GM19043 (cell line): Measurements from ENCODE around the gene GAS1.

Experiments used
- ATAC-seq: cut with Tn5 transposase; IDR thresholded peaks from one replicate; pipeline ENCODE4 v1.9.1; 2021; ENCODE audit warnings: low read depth; ENCODE audit not compliant: unreplicated experiment

GAS1 gene

GRCh38 chr9:86965636-86966395 is 18.5 kb upstream of the GAS1 start:
- no peak for ATAC-seq

DNA sequence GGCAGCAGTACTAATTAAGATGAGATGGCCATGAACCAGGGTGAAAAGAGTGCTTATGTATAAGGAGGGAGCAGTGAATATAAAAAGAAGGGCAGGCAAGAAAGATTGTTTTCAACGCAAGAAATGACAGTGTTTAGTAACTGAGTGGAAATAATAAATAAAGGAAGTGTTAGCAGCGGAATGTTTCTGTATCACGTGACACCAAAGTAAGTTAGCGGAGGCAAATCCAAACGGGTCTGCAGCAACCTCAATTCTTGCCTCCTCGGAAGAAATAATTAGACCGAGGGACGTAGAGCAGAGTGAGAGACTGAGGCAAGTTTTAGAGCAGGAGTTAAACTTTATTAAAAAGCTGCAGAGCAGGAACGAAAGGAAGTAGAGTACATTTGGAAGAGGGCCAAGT is 15.4 kb upstream of the GAS1 start:
- ATAC-seq: no peak

GRCh38 chr9:86960938-86961337 is 13.6 kb upstream of the GAS1 start:
- ATAC-seq: no peak

DNA sequence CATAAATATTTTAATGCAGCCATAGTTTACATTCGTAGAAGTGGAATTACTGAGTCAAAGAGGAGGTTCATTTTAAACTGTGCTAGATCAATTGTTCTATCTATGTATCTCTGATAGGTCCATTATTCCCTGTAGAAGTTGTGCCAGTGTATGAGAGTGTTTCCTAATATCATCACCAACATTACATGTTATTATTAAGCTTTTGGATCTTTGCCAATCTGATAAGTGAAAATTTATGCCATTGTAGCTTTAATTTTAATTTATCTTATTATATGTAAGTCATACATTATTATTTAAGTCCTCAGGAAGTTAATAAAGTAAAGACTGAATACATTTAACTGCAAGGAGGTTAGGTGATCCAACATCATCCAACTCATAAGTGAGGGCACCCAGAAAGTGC is 10.9 kb upstream of the GAS1 start:
- ATAC-seq: no peak

DNA sequence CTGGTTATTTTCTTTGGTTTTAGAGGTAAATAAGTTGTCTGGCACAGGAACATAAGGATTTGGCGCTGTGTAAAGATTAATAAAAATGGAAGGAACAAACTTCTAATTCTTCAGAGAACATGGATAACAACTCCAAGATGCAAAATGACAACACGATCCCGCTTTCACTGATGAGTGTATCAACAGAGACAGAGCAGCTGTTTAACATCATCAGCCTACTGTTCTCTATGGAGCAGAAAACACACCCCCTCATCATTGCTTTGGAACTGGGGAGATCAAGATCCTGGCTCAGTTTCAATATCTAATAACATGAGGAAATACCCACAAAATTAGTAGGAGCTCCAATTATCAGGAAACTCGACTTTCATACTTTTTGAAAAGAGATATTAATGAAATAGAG is 8.3 kb upstream of the GAS1 start:
- ATAC-seq: no peak

- ATAC-seq: no peak
Observed at GRCh38 chr9:86955042-86955441, 7.7 kb upstream of the GAS1 start.

DNA sequence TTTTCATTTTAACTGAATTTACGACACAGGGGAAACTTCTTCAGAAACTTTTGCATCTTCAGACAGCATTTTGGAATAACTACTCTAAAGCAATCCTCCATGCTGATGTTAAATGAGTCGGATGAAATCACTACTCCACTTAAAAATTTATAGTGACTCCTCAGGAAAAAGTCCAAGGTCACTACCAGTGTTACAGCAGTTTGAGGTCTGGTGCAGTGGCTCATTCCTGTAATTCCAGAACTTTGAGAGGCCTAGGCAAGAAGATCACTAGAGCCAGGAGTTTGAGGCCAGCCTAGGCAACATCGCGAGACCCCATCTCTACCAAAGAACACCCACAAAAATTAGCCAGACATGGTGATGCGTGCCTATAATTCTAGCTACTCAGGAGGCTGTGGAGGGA is 5.9 kb upstream of the GAS1 start:
- ATAC-seq: no peak

DNA sequence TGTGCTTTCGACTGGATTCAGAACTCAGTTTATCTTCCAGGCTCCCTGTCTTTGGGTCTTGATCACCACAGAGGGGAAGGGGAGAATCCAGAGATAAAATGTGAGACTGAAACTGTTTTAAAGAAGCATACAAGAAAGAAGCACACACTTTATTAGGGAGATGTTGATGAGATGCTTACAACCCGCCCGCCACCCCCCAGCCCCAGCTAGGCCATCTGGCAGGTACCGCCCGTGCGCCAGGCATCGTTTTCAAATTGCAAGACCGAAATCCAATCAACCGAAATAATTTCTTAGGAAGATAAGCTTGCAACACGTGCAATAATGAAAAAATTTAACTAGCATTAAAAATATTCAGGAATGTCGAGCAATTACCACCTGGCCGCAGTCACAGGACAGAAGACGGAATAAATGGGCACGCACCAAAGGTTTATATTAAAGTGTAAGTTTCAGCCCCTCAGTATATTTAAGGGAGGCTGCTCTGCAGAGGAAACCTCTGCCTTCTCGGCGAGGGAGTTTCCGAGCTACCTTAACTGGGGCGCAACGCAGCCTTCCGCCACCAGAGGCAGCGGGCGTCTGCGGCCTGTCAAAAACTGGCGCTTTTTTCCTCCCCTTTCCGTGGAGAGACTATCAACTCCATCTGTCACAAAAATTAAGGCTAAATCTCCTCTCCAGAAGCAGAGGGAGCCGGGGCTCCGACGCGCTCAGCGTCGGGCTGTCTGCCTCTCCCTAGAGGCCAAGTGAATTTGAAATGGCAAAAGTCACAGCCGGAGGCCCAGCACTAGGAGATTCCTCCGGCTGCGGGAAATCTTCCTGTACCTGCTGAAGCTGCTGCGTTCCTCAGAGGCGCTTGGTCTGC is 996 bp upstream of the GAS1 start:
- ATAC-seq: peak; percentile 72

GRCh38 chr9:86946201-86947145 is 833 bp downstream of the GAS1 start:
- no peak for ATAC-seq

DNA sequence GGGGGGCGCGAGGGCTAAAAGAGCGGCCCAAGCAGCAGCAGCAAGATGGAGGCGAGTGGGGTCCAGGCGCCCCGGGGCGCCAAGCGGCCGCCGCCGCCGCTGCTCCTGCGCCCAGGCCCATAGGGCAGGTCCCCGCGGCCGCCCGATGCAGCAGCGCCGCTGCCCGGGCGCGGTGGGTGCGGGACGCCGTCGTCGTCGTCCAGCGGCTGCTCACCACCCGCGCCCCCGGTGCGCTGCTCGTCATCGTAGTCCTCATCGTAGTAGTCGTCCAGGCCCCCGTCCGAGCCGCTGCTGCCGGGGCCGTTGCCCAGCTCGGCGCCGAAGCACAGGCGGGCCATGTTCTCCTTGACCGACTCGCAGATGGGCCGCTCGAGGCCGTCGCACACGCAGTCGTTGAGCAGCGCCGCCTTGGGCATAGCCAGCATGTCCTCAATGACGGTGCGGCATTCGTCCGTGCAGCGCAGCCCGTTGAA is 1.5 kb downstream of the GAS1 start:
- ATAC-seq: no peak

DNA sequence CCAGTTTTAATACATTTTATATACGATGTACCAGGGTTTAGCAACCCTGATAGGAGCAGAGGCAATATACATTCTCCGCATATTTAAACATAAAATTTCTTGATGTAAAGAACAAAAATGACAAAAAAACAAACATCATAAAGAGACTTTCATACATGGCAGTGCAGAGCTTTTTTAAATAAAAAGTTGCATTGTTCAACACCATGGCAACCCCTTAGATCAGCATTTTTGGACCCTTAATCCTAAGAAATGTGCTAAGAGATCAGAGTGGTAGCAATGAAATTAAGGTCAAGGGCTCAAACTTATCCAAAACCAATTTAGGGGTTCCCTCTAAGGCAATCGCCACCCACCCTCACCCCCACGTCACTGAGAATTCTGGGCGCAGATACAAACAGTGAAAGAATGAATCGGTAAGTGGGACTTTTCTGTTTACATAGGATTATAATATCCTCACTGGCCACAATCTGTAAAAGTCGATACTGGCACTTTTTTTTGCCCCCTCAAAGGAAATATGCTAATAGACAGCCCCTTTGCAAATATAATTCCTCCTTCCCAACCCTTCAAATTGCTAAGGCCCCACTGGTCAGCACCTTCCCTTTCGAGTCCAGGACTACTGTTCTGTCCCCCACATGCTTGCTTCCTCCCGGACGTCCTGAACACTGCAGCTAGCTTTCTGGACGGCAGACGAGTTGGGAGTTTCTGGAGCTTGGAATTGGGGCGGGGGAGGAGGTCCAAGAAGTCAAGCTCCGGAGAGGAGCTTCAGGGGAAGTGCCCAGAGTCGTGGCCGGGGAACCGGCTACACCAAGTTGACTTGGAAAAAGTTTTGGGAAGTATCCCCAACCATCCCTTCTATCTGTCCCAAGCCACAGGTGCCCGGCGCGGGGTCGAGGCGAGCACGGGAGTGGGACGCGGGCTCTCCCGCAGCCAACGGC is 2.2 kb downstream of the GAS1 start:
- no peak for ATAC-seq

DNA sequence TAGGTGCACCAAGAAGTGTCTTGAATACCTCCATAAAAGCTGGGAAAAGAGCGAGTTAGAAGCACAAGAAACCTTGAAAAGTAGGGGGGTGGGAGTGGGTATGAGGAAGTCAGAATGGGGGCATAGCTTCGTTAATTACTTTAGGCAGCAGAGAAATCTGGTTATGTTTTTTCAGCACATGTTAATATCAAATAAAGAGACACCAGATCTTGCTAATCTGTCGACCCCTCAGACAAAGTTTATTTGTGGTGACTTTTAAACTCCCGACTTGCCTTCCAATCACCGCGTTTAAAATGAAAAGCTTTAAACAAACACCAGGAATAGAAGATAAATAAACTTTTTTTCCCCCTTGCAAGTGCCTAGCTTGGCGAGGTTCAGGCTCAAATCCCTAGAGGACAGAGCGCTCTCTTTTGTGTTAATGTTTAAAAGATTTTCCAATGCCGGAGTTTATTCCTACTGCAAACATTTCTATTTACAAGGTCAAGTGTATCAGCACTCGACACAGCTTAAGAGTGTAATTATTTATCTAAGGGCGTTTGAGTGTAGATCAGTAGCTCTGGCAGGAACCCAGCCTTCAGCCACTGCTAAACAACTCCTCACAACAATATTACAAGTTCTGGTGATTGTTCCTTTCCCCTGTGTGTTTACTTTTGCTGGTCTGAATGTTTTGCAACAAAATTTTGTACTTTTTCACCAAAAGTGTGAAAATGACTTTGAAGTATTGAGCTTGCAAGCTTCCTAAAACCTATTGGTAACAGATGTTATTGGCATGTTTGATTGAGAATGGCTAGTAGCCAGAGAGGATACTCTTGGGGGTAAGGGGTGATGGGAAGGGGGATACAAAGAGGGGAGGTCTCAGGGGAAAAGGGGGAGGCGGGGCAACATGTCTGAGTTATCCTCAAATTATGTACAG is 3.8 kb downstream of the GAS1 start:
- no peak for ATAC-seq

DNA sequence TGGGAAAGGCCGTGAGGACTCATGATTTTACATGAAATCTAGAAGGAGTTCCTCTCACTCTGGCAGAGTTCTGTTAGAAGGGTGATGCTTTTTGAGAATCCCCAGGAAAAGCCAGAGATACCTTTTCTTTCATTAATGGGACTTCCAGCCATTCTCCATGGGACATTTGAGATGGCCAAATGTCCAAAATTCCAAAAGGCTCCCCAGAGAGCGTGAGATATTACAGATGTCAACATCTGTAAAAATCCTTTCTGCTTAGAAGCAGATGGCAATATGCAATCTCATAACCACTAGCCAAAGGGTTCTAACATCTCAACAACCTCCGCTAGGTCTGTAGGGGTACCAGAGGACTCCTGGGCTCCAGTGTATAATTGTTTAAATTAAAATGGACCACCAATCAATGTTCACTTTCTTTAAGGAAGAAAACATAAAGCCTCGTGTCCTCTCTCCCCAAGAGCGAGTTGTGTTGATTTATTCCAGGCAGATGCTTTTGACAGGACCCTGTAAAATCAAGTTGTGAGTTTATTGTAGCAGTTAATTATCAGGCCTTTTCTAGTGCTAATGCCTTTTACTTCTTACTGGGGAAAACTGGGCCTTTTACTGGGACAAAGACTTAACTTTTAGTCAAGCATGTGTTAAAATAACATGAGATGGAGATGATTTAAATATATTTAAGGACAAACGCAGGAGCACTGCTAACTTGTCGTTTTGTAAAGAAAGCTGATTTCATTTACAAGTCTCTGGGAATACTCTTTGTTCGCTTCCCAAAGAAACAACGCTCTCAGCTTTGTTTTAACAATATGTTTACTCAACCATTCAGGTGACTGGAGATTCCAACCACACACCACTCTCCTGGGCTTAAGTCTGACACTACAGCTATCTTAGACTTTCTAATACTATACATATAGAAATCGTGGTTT is 4.8 kb downstream of the GAS1 start:
- ATAC-seq: no peak

- no peak for ATAC-seq
Observed at GRCh38 chr9:86941197-86941596, 6.1 kb downstream of the GAS1 start.

DNA sequence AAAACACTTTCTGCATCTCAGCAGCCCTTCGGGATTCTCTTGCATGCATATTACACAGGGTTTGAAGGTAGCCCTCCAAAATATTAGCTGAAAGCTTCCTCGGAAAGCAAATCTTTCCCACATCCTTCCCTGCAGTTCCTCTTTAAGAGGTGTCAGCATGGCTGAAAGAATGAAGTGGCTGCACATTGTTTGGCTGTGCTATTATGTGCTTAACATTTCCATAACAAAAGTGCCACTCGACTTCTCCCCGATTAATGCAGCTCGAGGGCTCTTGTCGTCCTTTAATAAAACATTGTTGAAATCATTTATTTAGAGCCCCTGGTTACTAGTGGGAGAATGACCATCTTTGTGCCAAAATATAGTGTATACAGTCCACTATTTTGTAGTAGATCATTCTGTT is 6.5 kb downstream of the GAS1 start:
- no peak for ATAC-seq

GRCh38 chr9:86939891-86940290 is 7.4 kb downstream of the GAS1 start:
- ATAC-seq: no peak

DNA sequence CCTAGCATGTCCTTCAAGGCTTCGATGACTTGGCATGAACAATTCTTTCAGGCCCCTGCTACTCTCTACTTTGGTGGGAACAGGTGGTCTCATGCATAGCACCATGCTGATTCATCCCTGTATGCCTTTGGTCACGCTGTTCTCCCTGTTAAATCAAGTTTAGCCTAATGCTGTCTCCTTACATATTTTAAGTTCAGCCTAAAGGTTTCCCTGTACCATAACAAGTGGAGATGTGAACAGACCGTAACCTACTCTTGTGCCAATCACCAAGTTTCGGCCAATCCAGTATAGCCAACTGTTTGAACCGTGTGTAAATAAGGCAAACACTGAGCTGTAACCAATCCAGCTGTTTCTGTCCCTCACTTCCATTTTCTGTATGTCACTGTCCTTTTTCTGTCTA is 8.0 kb downstream of the GAS1 start:
- no peak for ATAC-seq

DNA sequence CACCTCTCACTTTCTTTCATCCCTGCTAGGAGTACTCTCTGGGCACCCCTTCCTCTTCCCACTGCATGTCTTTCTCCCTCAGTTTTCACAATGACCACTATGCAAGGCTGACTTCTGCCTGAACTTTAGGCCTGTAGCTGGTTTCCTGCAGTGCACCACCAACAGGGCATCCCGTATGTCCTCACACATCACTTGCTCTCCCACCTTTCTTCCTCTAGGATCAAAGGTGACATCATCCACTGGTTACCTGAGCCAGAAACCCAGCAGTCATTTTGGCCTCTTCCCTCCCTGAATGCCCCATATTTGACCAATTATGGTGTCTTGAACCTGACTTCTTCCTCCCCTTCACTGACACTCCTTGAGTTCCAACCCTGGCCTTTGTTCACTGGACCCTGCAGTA is 8.5 kb downstream of the GAS1 start:
- no peak for ATAC-seq
